ENCODE data around the gene SYCE1L. TPM values are rescaled to one million over a fixed set of nuclear protein-coding genes. Genes with fewer than 3 reads are reported as not detected.
"Not testable (repeated sequence)": the region's sequence is repeated elsewhere in the genome, so short reads cannot be mapped to it uniquely, and the experiment has no call there.

Gene SYCE1L
- total RNA-seq, 1 experiment from 2014 or later = 4.8 TPM

DNA sequence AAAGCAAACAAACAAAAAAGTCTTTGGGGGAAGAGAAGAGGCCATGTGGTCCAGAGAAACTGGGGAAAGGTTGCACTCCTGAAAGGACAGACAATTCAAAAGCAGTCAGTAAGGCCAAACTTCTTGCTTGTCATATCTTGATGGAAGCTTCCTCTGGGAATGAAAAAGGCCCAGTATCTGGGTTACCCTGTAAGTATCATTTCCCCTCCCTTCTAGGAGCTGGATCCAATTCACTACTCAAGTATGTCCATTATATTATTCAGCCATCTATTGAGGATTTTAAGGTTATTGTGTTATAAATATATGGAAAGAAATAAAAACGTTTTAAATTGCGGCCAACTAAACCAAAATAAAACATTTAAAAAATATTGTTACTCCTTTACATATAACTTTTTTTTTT, 34.2 kb upstream of the SYCE1L start:
- no peaks in the 10 kb centered on the region for H3K4me1 Mint-ChIP-seq (ENCODE audit: low read depth, unreplicated experiment)
- Histone ChIP-seq H3K4me1 (no peaks in the 10 kb centered on the region), H3K4me3 (ENCODE audit: low read depth, low read length) (no peak overlapping the region), H3K27me3 (replicated peaks; ENCODE audit: control insufficient read depth, insufficient read depth, low read length) (no peaks in the 10 kb centered on the region), H3K9me3 (no peaks in the 10 kb centered on the region), H3K36me3 (ENCODE audit: control insufficient read depth, insufficient read depth, low read length) (no peaks in the 10 kb centered on the region)
- intact Hi-C loops (cut with micrococcal nuclease; ENCODE audit: unreplicated experiment) = no loop called here
- H3K36me3 Mint-ChIP-seq (ENCODE audit: insufficient read depth, unreplicated experiment) = peaks cover under 1% of the 10 kb centered on the region
- no TSS peak for BruUV-seq (replicated peaks)
- H3K27ac Mint-ChIP-seq (ENCODE audit: unreplicated experiment) = no peak overlapping the region
- no peaks in the 10 kb centered on the region for H3K9me3 Mint-ChIP-seq (ENCODE audit: unreplicated experiment)
- H3K27me3 Mint-ChIP-seq (ENCODE audit: insufficient read depth, unreplicated experiment) = peaks cover 17% of the 10 kb centered on the region
- TF ChIP-seq, protein P1, sequence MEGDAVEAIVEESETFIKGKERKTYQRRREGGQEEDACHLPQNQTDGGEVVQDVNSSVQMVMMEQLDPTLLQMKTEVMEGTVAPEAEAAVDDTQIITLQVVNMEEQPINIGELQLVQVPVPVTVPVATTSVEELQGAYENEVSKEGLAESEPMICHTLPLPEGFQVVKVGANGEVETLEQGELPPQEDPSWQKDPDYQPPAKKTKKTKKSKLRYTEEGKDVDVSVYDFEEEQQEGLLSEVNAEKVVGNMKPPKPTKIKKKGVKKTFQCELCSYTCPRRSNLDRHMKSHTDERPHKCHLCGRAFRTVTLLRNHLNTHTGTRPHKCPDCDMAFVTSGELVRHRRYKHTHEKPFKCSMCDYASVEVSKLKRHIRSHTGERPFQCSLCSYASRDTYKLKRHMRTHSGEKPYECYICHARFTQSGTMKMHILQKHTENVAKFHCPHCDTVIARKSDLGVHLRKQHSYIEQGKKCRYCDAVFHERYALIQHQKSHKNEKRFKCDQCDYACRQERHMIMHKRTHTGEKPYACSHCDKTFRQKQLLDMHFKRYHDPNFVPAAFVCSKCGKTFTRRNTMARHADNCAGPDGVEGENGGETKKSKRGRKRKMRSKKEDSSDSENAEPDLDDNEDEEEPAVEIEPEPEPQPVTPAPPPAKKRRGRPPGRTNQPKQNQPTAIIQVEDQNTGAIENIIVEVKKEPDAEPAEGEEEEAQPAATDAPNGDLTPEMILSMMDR (IDR thresholded peaks at IDR 0.05; ENCODE audit: insufficient read depth in 1 of 2, low read depth in 1 of 2, low read length in 1 of 2, severe bottlenecking in 1 of 2, unreplicated experiment in 1 of 2) = no peak
- ChIA-PET CTCF (no interaction called here), POLR2A (no interaction called here)
- no peak for DNase-seq
- no peak overlapping the region for H3K4me3 Mint-ChIP-seq (ENCODE audit: unreplicated experiment)

DNA sequence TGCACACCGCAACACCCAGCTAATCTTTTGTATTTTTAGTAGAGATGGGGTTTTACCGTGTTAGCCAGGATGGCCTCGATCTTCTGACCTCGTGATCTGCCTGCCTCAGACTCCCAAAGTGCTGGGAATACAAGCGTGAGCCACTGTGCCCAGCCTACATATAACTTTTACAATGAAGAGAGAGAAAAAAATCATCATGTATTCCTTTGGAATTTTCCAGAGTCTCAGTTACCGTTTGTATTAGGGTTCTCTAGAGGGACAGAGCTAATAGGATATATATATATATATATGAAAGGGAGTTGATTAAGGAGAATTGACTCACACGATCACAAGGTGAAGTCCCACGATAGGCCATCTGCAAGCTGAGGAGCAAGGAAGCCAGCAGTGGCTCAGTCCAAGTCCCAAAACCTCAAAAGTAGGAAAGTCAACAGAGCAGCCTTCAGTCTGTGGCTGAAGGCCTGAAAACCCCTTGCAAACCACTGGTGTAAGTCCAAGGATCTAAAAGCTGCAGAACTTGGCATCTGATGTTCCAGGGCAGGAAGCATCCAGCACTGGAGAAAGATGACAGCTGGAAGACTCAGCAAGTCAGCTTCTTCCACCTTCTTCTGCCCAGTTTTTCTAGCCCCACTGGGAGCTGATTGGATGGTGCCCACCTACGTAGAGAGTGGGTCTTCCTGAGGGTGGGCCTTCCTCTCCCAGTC, 33.5 kb upstream of the SYCE1L start:
- H3K4me3 Mint-ChIP-seq (ENCODE audit: unreplicated experiment); POLR2A ChIA-PET; H3K4me1 ChIP-seq; H3K4me1 Mint-ChIP-seq (ENCODE audit: low read depth, unreplicated experiment); H3K36me3 ChIP-seq (ENCODE audit: control insufficient read depth, insufficient read depth, low read length); CTCF ChIA-PET; BruUV-seq (replicated peaks); DNase-seq; H3K9me3 ChIP-seq; H3K27ac Mint-ChIP-seq (ENCODE audit: unreplicated experiment); H3K36me3 Mint-ChIP-seq (ENCODE audit: insufficient read depth, unreplicated experiment); H3K4me3 ChIP-seq (ENCODE audit: low read depth, low read length); intact Hi-C loops (cut with micrococcal nuclease; ENCODE audit: unreplicated experiment); H3K9me3 Mint-ChIP-seq (ENCODE audit: unreplicated experiment); H3K27me3 ChIP-seq (replicated peaks; ENCODE audit: control insufficient read depth, insufficient read depth, low read length): not testable (repeated sequence)
- H3K27me3 Mint-ChIP-seq (ENCODE audit: insufficient read depth, unreplicated experiment) = peaks cover 17% of the 10 kb centered on the region

DNA sequence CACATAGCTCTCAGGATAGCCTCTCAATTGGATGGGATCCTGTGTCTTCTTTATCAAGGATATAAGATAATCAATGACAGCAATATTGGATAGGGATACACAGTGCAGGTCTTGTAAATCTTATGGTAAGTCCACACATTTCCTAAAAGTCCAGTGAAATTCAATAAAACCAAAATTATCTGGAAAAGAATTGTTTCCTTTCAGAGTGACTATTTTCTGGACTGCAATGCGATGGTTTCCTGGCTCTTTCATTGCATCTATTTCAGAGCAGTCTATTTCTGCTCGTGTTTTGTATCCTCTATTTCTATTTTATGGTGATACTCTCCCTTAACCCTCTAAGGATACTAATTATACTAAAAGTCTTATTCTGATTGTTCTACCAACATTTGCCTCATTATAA, 32.5 kb upstream of the SYCE1L start:
- TF ChIP-seq, protein P1 (IDR thresholded peaks at IDR 0.05; ENCODE audit: insufficient read depth in 1 of 2, low read depth in 1 of 2, low read length in 1 of 2, severe bottlenecking in 1 of 2, unreplicated experiment in 1 of 2) = no peak
- no peak overlapping the region for H3K27ac Mint-ChIP-seq (ENCODE audit: unreplicated experiment)
- no peak for DNase-seq
- Histone ChIP-seq H3K9me3 (no peaks in the 10 kb centered on the region), H3K36me3 (ENCODE audit: control insufficient read depth, insufficient read depth, low read length) (no peaks in the 10 kb centered on the region), H3K4me1 (no peaks in the 10 kb centered on the region), H3K27me3 (replicated peaks; ENCODE audit: control insufficient read depth, insufficient read depth, low read length) (no peaks in the 10 kb centered on the region), H3K4me3 (ENCODE audit: low read depth, low read length) (no peak overlapping the region)
- BruUV-seq (replicated peaks) = no TSS peak
- H3K27me3 Mint-ChIP-seq (ENCODE audit: insufficient read depth, unreplicated experiment) = peaks cover 17% of the 10 kb centered on the region
- H3K36me3 Mint-ChIP-seq (ENCODE audit: insufficient read depth, unreplicated experiment) = peaks cover 6% of the 10 kb centered on the region
- no peaks in the 10 kb centered on the region for H3K9me3 Mint-ChIP-seq (ENCODE audit: unreplicated experiment)
- H3K4me1 Mint-ChIP-seq (ENCODE audit: low read depth, unreplicated experiment) = no peaks in the 10 kb centered on the region
- no peak overlapping the region for H3K4me3 Mint-ChIP-seq (ENCODE audit: unreplicated experiment)
- intact Hi-C loops (cut with micrococcal nuclease; ENCODE audit: unreplicated experiment) = no loop called here
- ChIA-PET CTCF (no interaction called here), POLR2A (no interaction called here)

DNA sequence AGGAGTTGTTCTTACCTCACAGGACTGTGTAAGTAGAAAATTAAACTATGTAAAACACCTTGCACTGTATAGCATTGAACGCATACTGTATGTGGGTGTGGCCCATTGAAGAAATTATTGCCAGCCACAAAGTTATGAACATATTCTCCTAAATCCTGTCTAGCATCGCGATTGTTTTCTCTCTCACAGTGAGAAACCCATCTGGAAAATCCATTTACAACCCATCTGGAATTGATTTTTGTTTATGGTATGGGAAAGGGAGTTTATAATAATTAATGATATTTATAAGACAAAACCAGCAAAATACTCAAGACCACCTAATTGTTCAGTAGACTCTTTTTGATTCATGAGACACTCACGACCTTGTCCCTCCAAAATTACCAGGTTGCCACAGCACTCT, 30.3 kb upstream of the SYCE1L start:
- H3K4me1 Mint-ChIP-seq (ENCODE audit: low read depth, unreplicated experiment) = no peaks in the 10 kb centered on the region
- H3K36me3 ChIP-seq (ENCODE audit: control insufficient read depth, insufficient read depth, low read length) = no peaks in the 10 kb centered on the region
- BruUV-seq (replicated peaks) = no TSS peak
- H3K4me1 ChIP-seq = no peaks in the 10 kb centered on the region
- H3K27me3 ChIP-seq (replicated peaks; ENCODE audit: control insufficient read depth, insufficient read depth, low read length) = no peaks in the 10 kb centered on the region
- H3K9me3 ChIP-seq = no peaks in the 10 kb centered on the region
- peaks cover 6% of the 10 kb centered on the region for H3K36me3 Mint-ChIP-seq (ENCODE audit: insufficient read depth, unreplicated experiment)
- no peak for DNase-seq
- H3K27me3 Mint-ChIP-seq (ENCODE audit: insufficient read depth, unreplicated experiment) = peaks cover 18% of the 10 kb centered on the region
- intact Hi-C loops (cut with micrococcal nuclease; ENCODE audit: unreplicated experiment) = no loop called here
- no peak overlapping the region for H3K4me3 Mint-ChIP-seq (ENCODE audit: unreplicated experiment)
- H3K9me3 Mint-ChIP-seq (ENCODE audit: unreplicated experiment) = no peaks in the 10 kb centered on the region
- no peak overlapping the region for H3K4me3 ChIP-seq (ENCODE audit: low read depth, low read length)
- CTCF ChIA-PET = no interaction called here
- H3K27ac Mint-ChIP-seq (ENCODE audit: unreplicated experiment) = no peak overlapping the region
- TF ChIP-seq, protein P1 (IDR thresholded peaks at IDR 0.05; ENCODE audit: insufficient read depth in 1 of 2, low read depth in 1 of 2, low read length in 1 of 2, severe bottlenecking in 1 of 2, unreplicated experiment in 1 of 2) = no peak
- POLR2A ChIA-PET = no interaction called here
